Femur (tissue), 1 donor: ENCODE results near the gene PKNOX1.
"Not testable (repeated sequence)": the region's sequence is repeated elsewhere in the genome, so short reads cannot be mapped to it uniquely, and the experiment has no call there.

ENCODE experiments used
- DNase-seq: peaks from one replicate; pipeline ENCODE4 v3.0.0-alpha.2; 2017

The PKNOX1 gene

DNA sequence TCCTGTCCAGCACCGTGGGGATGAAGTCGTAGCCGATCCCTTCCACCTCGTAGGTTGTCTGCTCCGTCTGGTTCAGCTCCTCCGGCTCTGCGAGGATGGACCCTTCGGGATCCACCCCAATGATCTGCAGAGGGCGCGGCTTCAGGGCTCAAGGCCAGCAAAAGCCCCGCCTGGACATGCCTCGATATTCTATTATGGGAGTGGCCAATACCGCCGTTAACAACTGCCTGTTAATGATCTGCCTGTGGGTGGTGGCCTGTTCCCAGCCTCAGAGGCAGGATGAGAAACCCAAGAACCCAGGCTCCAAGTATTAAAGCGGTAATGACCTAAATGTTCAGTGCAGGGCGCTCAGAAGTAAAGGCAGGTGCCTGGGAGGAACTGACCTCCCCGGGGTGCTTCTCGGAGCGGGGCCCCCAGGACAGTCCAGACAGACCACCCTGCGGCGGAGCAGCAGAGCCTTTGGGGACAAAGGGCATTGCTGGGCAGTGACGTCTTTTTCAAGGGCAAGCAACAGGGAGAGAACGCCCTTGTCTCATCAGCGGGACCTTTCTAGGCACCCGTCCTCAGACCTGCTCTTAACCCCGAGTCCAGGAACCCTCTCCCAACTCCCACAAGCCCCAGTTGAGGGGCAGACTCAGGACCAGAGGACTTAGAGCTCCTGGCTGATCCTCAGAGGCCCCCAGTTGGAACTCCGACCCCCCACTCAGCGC lies 88.7 kb downstream of the PKNOX1 start:
- DNase-seq = not testable (repeated sequence)

DNA sequence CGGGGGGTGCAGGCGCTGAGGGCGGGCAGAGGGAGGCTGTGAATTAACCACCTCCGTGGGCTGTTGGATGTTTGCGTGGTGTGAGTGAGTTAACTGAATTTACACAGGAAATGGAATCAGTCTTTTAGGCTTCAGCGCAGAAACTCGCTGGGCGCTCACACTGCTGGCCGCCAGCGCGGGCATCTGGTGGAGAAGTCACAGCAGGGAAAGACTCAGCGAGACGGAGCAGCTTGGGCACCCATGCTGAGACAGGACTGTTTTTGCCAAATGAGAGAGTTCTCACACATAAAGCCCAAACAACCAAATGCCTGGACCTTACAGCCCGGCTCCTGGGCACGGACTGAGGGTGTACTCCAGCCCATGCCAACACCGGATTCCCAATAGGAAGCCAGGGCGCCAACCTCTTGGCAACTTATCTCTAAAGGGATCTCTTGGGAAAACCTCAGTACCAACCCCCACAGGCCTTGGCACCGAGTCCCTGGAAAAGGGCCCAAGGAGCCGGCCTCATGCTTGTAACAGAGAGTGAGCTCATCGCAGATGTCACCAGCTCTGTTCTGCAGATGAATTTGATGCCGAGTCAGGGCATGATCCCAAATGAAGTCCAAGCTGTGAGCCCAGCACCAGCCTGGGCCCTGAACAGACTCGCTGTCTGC lies 90.0 kb downstream of the PKNOX1 start:
- not testable (repeated sequence) for DNase-seq

GRCh38 chr21:43065991-43066390 lies 91.6 kb downstream of the PKNOX1 start:
- DNase-seq = not testable (repeated sequence)

- not testable (repeated sequence) for DNase-seq
Measured at GRCh38 chr21:43066690-43067089, 92.3 kb downstream of the PKNOX1 start.

GRCh38 chr21:43068065-43068464 lies 93.7 kb downstream of the PKNOX1 start:
- DNase-seq = not testable (repeated sequence)

GRCh38 chr21:43069682-43070081 lies 95.3 kb downstream of the PKNOX1 start:
- DNase-seq = not testable (repeated sequence)

DNA sequence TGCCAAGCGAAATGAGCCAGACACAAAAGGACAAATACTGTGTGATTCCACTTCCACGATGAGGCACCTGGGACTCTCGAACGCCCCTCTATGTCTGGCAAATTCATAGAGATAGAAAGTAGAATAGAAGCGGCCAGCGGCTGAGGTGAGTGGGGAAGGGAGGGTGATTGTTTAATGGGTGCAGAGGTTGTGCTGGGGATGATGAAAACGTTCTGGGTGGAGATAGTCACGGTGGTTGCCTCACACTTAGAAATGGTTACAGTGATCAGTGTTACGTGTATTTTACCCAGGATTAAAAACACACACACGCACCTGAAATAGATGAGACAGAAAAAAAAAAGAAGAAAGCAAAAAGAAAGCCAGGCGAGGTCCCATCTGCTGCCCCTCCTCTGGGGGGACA lies 98.4 kb downstream of the PKNOX1 start:
- DNase-seq = not testable (repeated sequence)

DNA sequence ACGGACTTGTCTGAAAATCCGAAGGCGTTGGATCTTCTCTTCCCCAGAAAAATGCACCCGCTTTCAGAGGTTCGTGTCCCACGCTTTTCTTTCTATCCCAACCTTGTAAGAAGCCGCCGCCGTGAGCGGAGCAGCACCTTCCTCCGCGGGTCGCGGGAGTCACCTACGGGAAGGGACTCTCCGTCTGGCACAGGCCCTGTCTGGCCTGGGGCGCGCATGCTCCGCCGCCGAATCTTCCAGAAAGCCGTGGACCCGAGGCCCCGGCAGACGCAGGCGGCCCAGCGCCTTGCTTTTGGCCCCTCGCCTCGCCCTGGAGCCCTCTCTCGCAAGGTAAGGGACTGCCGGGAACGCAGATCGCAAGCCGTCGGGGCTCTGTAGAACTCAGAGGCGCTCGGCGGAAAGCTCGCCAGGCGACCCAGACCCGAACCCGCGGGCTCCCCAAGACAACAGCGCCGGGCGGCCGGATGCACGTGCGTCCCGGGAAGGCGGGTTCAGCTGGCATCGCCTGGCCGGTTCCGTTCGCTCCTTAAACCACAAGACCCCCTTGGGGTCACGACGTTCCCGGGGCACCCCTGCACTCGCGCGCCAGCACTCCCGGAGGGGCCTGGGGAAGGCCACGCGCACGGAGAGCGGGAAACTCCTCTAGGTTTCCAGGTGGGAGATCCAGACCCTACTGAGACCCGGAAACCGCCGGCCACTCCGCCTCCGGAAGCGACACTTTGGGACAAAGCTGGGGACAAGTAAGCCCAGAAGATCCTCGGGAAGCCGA lies 100.2 kb downstream of the PKNOX1 start:
- not testable (repeated sequence) for DNase-seq

DNA sequence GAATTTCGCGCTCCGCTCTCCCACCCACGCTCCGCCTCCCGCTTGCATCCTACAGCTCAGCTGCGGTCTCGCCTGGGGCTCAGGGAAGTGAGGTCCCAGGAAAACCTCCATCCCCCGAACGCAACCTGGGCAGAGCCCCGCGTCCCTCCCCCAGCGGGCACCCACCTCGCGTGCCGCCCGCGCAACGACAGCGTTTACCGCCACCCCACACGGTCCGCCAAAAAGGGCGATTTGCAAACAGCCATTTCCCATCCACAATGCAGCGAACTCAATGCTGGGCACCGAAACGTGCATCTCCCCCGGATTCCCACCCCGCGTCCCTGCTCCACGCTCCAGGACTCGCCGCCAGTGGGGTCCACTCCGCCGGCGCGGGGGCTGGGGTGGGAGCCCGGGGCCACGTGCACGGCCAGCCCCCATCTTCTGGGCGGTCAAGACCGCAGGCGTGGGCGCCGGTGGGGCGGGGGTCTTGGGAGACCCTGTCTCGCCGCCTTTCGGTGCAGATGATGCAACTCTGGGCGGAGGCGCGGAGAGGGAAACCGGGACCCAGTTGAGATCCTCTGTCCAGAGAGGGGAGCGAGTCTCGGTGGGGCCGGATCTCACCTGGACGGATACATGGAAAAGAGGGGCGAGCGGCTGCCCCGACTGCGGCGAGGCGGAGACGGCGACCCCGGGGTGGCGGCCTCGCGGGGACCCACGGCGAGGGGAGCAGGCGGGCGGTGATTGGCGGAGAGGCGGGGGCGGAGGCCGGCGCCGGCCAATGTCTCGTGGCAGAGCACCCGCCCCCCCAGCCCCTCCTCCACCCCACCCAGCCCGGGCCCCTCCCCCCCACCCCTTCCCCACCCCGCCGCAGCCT lies 101.0 kb downstream of the PKNOX1 start, which contains the start of gene CBS:
CBS (minus strand) TSS at position 666 of the 853 bp plus-strand sequence. CDS start 3,642 bp downstream, outside the sequence.
- DNase-seq = not testable (repeated sequence)

DNA sequence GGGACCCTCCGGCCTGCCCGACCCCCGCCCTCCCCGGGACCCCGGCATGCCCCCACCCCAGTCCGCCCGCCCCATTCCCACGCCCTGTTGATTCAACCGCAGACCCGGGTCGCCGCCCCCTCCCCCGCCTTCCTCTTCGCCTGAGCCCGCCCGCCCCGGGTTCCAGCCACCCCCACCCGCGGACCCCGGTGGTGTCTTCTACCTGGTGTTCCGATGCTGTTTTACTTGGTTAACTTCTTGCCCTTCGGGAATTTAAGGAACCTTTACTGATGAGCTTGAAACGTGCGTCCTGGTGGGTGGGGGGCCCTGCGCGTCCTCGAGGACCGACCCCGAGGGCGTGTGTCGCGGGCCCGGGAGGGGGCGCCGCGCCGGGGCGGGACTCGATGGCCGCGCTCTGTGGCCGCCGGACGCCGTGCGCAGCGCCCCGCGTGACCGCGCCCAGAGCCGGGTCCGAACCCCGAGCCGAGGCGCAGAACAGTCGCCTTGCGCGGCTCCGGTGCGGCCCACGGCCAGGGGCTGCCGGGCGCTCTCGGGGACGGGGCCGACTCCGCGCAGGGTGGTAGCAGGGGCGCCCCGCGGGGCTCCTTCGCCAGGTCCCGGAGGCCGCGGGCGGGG lies 101.8 kb downstream of the PKNOX1 start:
- DNase-seq = not testable (repeated sequence)

DNA sequence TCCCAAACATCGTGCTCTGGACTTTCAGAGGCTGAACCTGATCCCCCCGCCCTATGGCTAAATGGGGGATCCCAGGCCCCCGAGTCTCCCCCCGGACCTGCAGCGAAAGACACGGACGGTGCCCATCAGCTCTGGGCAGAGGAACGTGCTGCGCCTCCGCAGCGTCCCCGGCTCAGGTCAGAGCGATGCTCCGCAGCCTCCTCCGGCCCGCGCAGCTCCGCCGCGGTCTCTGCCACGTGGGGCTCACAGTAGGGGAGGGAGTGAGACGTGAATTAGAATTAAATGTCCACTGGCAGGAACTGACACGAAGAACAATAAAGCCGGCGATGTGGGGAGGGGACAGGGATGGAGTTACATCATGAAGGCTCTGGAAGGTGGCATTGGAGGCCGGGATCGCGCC lies 102.3 kb downstream of the PKNOX1 start:
- DNase-seq = not testable (repeated sequence)

DNA sequence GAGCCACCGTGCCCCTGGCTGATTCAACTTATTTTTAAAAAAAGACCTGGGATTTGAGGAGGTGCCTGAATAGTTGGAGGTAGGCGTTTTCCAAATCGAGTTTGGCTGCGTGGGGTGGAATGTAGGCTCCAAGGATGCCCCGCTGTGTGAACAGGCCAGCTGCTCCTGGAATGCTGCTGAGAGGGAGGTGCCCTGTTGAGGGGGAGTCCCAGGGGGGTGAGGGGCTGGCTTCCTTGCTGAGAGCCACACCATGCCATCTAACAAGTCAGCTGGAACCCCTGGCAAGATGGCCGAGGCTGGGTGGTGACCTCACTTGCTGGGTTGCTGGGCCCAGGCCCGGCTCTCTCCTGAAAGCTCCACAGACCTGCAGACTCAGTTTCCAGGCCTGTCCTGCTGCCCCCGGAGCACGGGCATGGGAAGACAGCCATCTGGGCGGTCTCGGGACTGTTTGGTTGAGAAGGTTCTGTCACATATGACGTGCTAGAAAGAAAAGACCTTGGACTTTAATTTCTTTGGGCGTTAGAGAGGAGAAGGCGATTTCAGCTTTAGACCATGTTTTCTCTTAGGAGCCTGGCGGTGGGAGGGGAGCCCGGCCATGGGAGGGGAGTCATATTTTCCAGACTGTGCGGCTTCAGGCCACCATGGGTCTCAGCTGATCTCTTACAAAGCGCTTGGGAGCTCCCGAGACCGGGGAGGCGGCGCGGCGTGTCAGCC lies 108.4 kb downstream of the PKNOX1 start:
- DNase-seq = not testable (repeated sequence)
